H1 (cell line): ENCODE results near the gene OST4. TPM values are rescaled to one million over a fixed set of nuclear protein-coding genes. Genes with fewer than 3 reads are reported as not detected.
A peak's percentile ranks its signal among the peaks of the same experiment; 100 is the strongest.

ENCODE experiments used
- CTCF ChIA-PET: fragments of 300-600 bp; sonication (Branson Sonifier 250); formaldehyde crosslinking; loops from one replicate; lab custom pipeline; 2021; ENCODE audit not compliant: partially characterized antibody; lab: Charles Lee
- POLR2A ChIA-PET: fragments of 300-600 bp; sonication (Branson Sonifier 250); formaldehyde crosslinking; loops from one replicate; lab custom pipeline; 2021; ENCODE audit warnings: inconsistent platforms; ENCODE audit not compliant: partially characterized antibody; lab: Charles Lee
- DNase-seq, 2 experiments: peaks; one replicate each; pipeline versions ENCODE4 v3.0.0 to v3.0.0-alpha.2; 2010 to 2022; ENCODE audit warnings: low spot score in 2 of 2, low read depth in 1 of 2, mixed read lengths in 1 of 2
- FAIRE-seq: peaks from 2 replicates; lab custom pipeline; 2011; peaks lifted over from hg19 to GRCh38; lab: Jason Lieb, UNC
- H2AFZ ChIP-seq: 2 replicates; pipeline ENCODE4 v1.8.1; 2012; ENCODE audit warnings: low read length, inconsistent platforms
- H2AK5ac ChIP-seq: 2 replicates; pipeline ENCODE4 v1.6.1; 2013; ENCODE audit warnings: low read depth, low read length
- H2BK120ac ChIP-seq: replicated peaks from 2 replicates; pipeline ENCODE3; 2013; ENCODE audit warnings: low read depth, low read length, inconsistent platforms
- H2BK12ac ChIP-seq: 2 replicates; pipeline ENCODE4 v1.6.1; 2013; ENCODE audit warnings: low read depth, low read length
- H2BK15ac ChIP-seq: 2 replicates; pipeline ENCODE4 v1.6.1; 2013; ENCODE audit warnings: low read length
- H2BK20ac ChIP-seq: 2 replicates; pipeline ENCODE4 v1.6.1; 2013; ENCODE audit warnings: low read length
- H2BK5ac ChIP-seq: 2 replicates; pipeline ENCODE4 v1.6.1; 2013; ENCODE audit warnings: low read depth, low read length
- H3K14ac ChIP-seq: 2 replicates; pipeline ENCODE4 v1.6.1; 2013; ENCODE audit warnings: inconsistent platforms; ENCODE audit not compliant: insufficient read length
- H3K18ac ChIP-seq: 2 replicates; pipeline ENCODE4 v1.6.1; 2013; ENCODE audit warnings: low read length; ENCODE audit errors: extremely low read depth
- H3K23ac ChIP-seq: 2 replicates; pipeline ENCODE4 v1.6.1; 2013; ENCODE audit warnings: inconsistent platforms; ENCODE audit not compliant: insufficient read length
- H3K23me2 ChIP-seq: 2 replicates; pipeline ENCODE4 v1.6.1; 2013; ENCODE audit warnings: low read depth, low read length
- H3K27ac ChIP-seq: 2 replicates; pipeline ENCODE4 v1.6.1; 2011; ENCODE audit warnings: low read depth, low read length, inconsistent platforms
- H3K27me3 ChIP-seq, 4 experiments: replicated peaks in 1 of 4; 1 replicate in 1 of 4; 2 replicates in 3 of 4; pipeline versions ENCODE4 v1.6.1 to v1.8.1; 2011 to 2013; ENCODE audit warnings: low read length in 3 of 4, mild to moderate bottlenecking in 3 of 4, inconsistent platforms in 2 of 4, mixed read lengths in 2 of 4, moderate library complexity in 1 of 4; ENCODE audit not compliant: control insufficient read depth in 3 of 4, insufficient read depth in 3 of 4; ENCODE audit errors: extremely low read depth in 1 of 4
- H3K36me3 ChIP-seq, 4 experiments: 2 replicates each; pipeline versions ENCODE4 v1.6.1 to v1.8.1; 2011 to 2013; ENCODE audit warnings: mild to moderate bottlenecking in 4 of 4, low read length in 3 of 4, moderate library complexity in 2 of 4, control low read depth in 1 of 4, inconsistent platforms in 1 of 4; ENCODE audit not compliant: insufficient read depth in 4 of 4, control insufficient read depth in 2 of 4
- H3K4ac ChIP-seq: replicated peaks from 2 replicates; pipeline ENCODE3; 2013; ENCODE audit warnings: low read length, low read depth, mixed read lengths, inconsistent platforms; ENCODE audit not compliant: insufficient read length
- H3K4me1 ChIP-seq, 4 experiments: replicated peaks in 1 of 4; 1 replicate in 1 of 4; 2 replicates in 3 of 4; pipeline versions ENCODE4 v1.6.1 to v1.8.1; 2011 to 2013; ENCODE audit warnings: low read length in 3 of 4, inconsistent platforms in 2 of 4, mixed read lengths in 1 of 4; ENCODE audit not compliant: insufficient read depth in 4 of 4, control insufficient read depth in 3 of 4
- H3K4me2 ChIP-seq, 2 experiments: 2 replicates each; pipeline versions ENCODE4 v1.6.1 to v1.8.1; 2011 to 2013; ENCODE audit warnings: low read depth in 2 of 2, low read length in 2 of 2, control low read depth in 1 of 2, inconsistent platforms in 1 of 2, mild to moderate bottlenecking in 1 of 2; ENCODE audit not compliant: insufficient read depth in 1 of 2
- H3K4me3 ChIP-seq, 4 experiments: fragments of 200-600, 300-600 bp in 1 of 4; sonication (generic), shearing (Covaris generic), sonication (Bioruptor Twin) in 1 of 4; 2 replicates each; pipeline versions ENCODE4 v1.5.1 to v1.8.1; 2011 to 2016; ENCODE audit warnings: low read length in 4 of 4, low read depth in 3 of 4, control low read depth in 2 of 4, inconsistent platforms in 2 of 4, mild to moderate bottlenecking in 2 of 4, mixed read lengths in 1 of 4, moderate library complexity in 1 of 4; ENCODE audit not compliant: insufficient read depth in 2 of 4; ENCODE audit errors: extremely low read depth in 1 of 4
- H3K56ac ChIP-seq: replicated peaks from 2 replicates; pipeline ENCODE3; 2013; ENCODE audit warnings: low read depth, mild to moderate bottlenecking, mixed read lengths, low read length, inconsistent platforms; ENCODE audit not compliant: insufficient read length
- H3K79me1 ChIP-seq: 2 replicates; pipeline ENCODE4 v1.6.1; 2013; ENCODE audit warnings: low read depth, low read length, control low read depth
- H3K79me2 ChIP-seq, 2 experiments: 2 replicates each; pipeline versions ENCODE4 v1.6.1 to v1.8.1; 2012 to 2013; ENCODE audit warnings: low read length in 2 of 2, mild to moderate bottlenecking in 2 of 2, inconsistent platforms in 1 of 2; ENCODE audit not compliant: insufficient read depth in 2 of 2, control insufficient read depth in 1 of 2
- H3K9ac ChIP-seq, 4 experiments: replicated peaks in 1 of 4; 1 replicate in 1 of 4; 2 replicates in 3 of 4; pipeline versions ENCODE4 v1.6.1 to v1.8.1; 2011 to 2013; ENCODE audit warnings: low read depth in 3 of 4, low read length in 3 of 4, control low read depth in 2 of 4, mild to moderate bottlenecking in 2 of 4, moderate library complexity in 2 of 4, inconsistent platforms in 1 of 4; ENCODE audit errors: extremely low read depth in 1 of 4
- H3K9me3 ChIP-seq, 2 experiments: 2 replicates each; pipeline versions ENCODE4 v1.6.1 to v1.8.1; 2012 to 2013; ENCODE audit warnings: mild to moderate bottlenecking in 2 of 2, moderate library complexity in 2 of 2, control low read depth in 1 of 2, inconsistent platforms in 1 of 2, low read depth in 1 of 2, low read length in 1 of 2, mixed read lengths in 1 of 2; ENCODE audit not compliant: insufficient read depth in 2 of 2
- H4K20me1 ChIP-seq, 2 experiments: replicated peaks in 1 of 2; 2 replicates each; pipeline versions ENCODE3 to v1.8.1; 2011 to 2013; ENCODE audit warnings: inconsistent platforms in 2 of 2, low read length in 2 of 2, mild to moderate bottlenecking in 1 of 2; ENCODE audit not compliant: insufficient read depth in 2 of 2, control insufficient read depth in 1 of 2
- H4K5ac ChIP-seq: 2 replicates; pipeline ENCODE4 v1.6.1; 2013; ENCODE audit warnings: low read length, low read depth, mixed read lengths, inconsistent platforms; ENCODE audit not compliant: insufficient read length
- H4K8ac ChIP-seq: 2 replicates; pipeline ENCODE4 v1.8.0; 2013; ENCODE audit warnings: mild to moderate bottlenecking, moderate library complexity, low read length, inconsistent platforms; ENCODE audit not compliant: insufficient read depth; ENCODE audit errors: extremely low read depth
- H4K91ac ChIP-seq: replicated peaks from 2 replicates; pipeline ENCODE3; 2013; ENCODE audit warnings: low read length, mixed read lengths, inconsistent platforms; ENCODE audit not compliant: insufficient read length
- ASH2L ChIP-seq: fragments of 200-600, 300-600 bp; sonication (generic); IDR thresholded peaks from one replicate; pipeline ENCODE4 v1.7.1; 2017; ENCODE audit warnings: low read length
- TAF1 ChIP-seq: IDR thresholded peaks from 2 replicates; pipeline ENCODE4 v1.6.1; 2011; ENCODE audit warnings: mild to moderate bottlenecking, low read depth, low read length
- WGBS, 2 experiments: shearing (Covaris generic) in 1 of 2; methylation state at CpG; one replicate each; pipeline versions ENCODE4 v1.1.6 to v1.1.7; 2013 to 2015; ENCODE audit warnings: low lambda C conversion rate in 2 of 2, mixed read lengths in 2 of 2, inconsistent platforms in 1 of 2, low coverage in 1 of 2, missing lambda C conversion rate in 1 of 2; ENCODE audit not compliant: insufficient replicate concordance in 2 of 2, insufficient coverage in 1 of 2, insufficient read length in 1 of 2; ENCODE audit errors: extremely low coverage in 1 of 2, missing lambda C conversion rate in 1 of 2; 5-methylcytosine and 5-hydroxymethylcytosine counted together
- polyA plus RNA-seq, 7 experiments: library from polyadenylated mRNA; depleted of rRNA in 3 of 7; stranded (reverse) in 5 of 7; unstranded in 2 of 7; fragments of >200 nt in 5 of 7; fragments of 200-250 nt in 2 of 7; gene quantifications; 1 replicate in 5 of 7; 2 replicates in 1 of 7; 4 replicates in 1 of 7; pipeline versions ENCODE4 v1.2.1 to v1.2.3, GENCODE V29; 2011 to 2013; ENCODE audit warnings: missing spikeins in 2 of 7, mixed read lengths in 2 of 7
- total RNA-seq: library from RNA; stranded (reverse); fragmentation: NEBNext Ultra II Directional; extraction: Animal tissue kit (Norgen Biotek cat#: 25700); gene quantifications from 2 replicates; pipeline ENCODE4 v1.2.1, GENCODE V29; 2021

Gene OST4
- total and polyA plus RNA-seq, 2 of the 8 experiments (the other 6 are each of a cell fraction or from before 2014, with no cell fraction given), result 225 to 865 TPM

- no peak overlapping the region for H3K14ac ChIP-seq
- no peaks in the 10 kb centered on the region for H3K27me3 ChIP-seq
- TF ChIP-seq ASH2L (peak; percentile 10), TAF1 (no peak)
- H3K79me1 ChIP-seq, result no peaks in the 10 kb centered on the region; the same call in 1 of the 2 replicates
- H2BK15ac ChIP-seq, result peak overlapping the region; percentile 13; the same call in 1 of the 2 replicates
- no peak overlapping the region for H4K91ac ChIP-seq
- H3K27ac ChIP-seq, result no peak overlapping the region
- H3K23ac ChIP-seq, result no peak overlapping the region
- no peak overlapping the region; a peak in 1 of 4 replicates for H3K4me2 ChIP-seq
- H3K18ac ChIP-seq, result no peak overlapping the region
- H3K9ac ChIP-seq, result no peak overlapping the region
- no peak overlapping the region for H4K5ac ChIP-seq
- peaks cover 0 to 6% of the 10 kb centered on the region in 2 experiments for H4K20me1 ChIP-seq
- H3K79me2 ChIP-seq, result no peaks in the 10 kb centered on the region
- CTCF ChIA-PET, result interaction anchor here (0.7 to 12.7 kb wide), 20 partner anchors 8 to 206 kb away, joined by 3 to 120 read pairs (median 6); partner anchors contain the start of genes KHK, PREB, SLC30A3 and TMEM214
- H2AFZ ChIP-seq, result no peak overlapping the region
- DNase-seq, result no peak
- no peak overlapping the region for H2AK5ac ChIP-seq
- no peaks in the 10 kb centered on the region for H3K23me2 ChIP-seq
- no peak overlapping the region for H3K4me3 ChIP-seq
- no peak overlapping the region for H3K4ac ChIP-seq
- H3K9me3 ChIP-seq, result no peaks in the 10 kb centered on the region
- H4K8ac ChIP-seq, result no peak overlapping the region
- POLR2A ChIA-PET, result interaction anchor here (0.8 to 3.4 kb wide), 10 partner anchors 10 to 137 kb away, joined by 3 to 10 read pairs (median 4); partner anchors contain the start of genes ABHD1, ATRAID, KHK and PREB
- 83% methylated on average over 3 of the region's 3 CpGs; no CpG with 5 or more reads in 1 of the 2 experiments for WGBS, 2 experiments
- peaks cover 0 to 2% (median under 1%) of the 10 kb centered on the region in 4 experiments; a peak in 2 of 7 replicates for H3K4me1 ChIP-seq
- no peak overlapping the region for H2BK5ac ChIP-seq
- H3K36me3 ChIP-seq, result no peaks in the 10 kb centered on the region
- no peak overlapping the region for H3K56ac ChIP-seq
- H2BK12ac ChIP-seq, result 0 out of 2 replicates have a peak overlapping the region, but pooled peaks have one; percentile 14
- no peak for FAIRE-seq
- H2BK20ac ChIP-seq, result no peak overlapping the region
- no peak overlapping the region for H2BK120ac ChIP-seq
Observed at GRCh38 chr2:27096748-27097297, 25.4 kb upstream of the OST4 start.
